DOHH2 (cell line): ENCODE data around the gene AMZ2.

Experiments used
- H3F3A ChIP-seq: fragments of 200-600 bp; sonication (generic), shearing (Covaris generic); 2 replicates; pipeline ENCODE4 v1.6.0; 2016; ENCODE audit warnings: antibody characterized with exemption, mild to moderate bottlenecking; ENCODE audit not compliant: control insufficient read depth, insufficient read depth
- H3K27ac ChIP-seq: fragments of 200-600 bp; sonication (generic); 2 replicates; pipeline ENCODE4 v1.5.1; 2014; ENCODE audit warnings: low read depth, mild to moderate bottlenecking, low read length, moderate library complexity
- H3K27me3 ChIP-seq: fragments of 200-600 bp; sonication (generic); 2 replicates; pipeline ENCODE4 v1.6.1; 2014; ENCODE audit warnings: mild to moderate bottlenecking, low read length, mixed read lengths; ENCODE audit not compliant: control insufficient read depth
- H3K36me3 ChIP-seq: fragments of 200-600 bp; sonication (generic); 2 replicates; pipeline ENCODE4 v1.6.1; 2014; ENCODE audit warnings: mild to moderate bottlenecking, low read length, moderate library complexity, mixed read lengths; ENCODE audit not compliant: control insufficient read depth
- H3K4me1 ChIP-seq: fragments of 200-600 bp; sonication (generic); 2 replicates; pipeline ENCODE4 v1.6.1; 2014; ENCODE audit warnings: mild to moderate bottlenecking, low read length, mixed read lengths; ENCODE audit not compliant: control insufficient read depth
- H3K4me2 ChIP-seq: fragments of 200-600 bp; sonication (generic); 2 replicates; pipeline ENCODE4 v1.6.0; 2014; ENCODE audit warnings: mild to moderate bottlenecking, low read length, moderate library complexity
- H3K4me3 ChIP-seq: fragments of 200-600 bp; sonication (generic); 2 replicates; pipeline ENCODE4 v1.5.1; 2014; ENCODE audit warnings: mild to moderate bottlenecking, low read length, mixed read lengths
- H3K79me2 ChIP-seq: fragments of 200-600 bp; sonication (generic); 2 replicates; pipeline ENCODE4 v1.6.1; 2014; ENCODE audit warnings: mild to moderate bottlenecking, low read length, mixed read lengths; ENCODE audit not compliant: control insufficient read depth
- H3K9me2 ChIP-seq: fragments of 200-600 bp; sonication (generic); replicated peaks from 2 replicates; pipeline ENCODE4 v1.6.1; 2014; ENCODE audit warnings: mild to moderate bottlenecking, low read length, mixed read lengths; ENCODE audit not compliant: control insufficient read depth
- H3K9me3 ChIP-seq: fragments of 200-600 bp; sonication (generic); 2 replicates; pipeline ENCODE4 v1.6.1; 2014; ENCODE audit warnings: antibody characterized with exemption, low read length, mixed read lengths; ENCODE audit not compliant: control insufficient read depth, insufficient read depth
- H4K20me1 ChIP-seq: fragments of 200-600 bp; sonication (generic); 2 replicates; pipeline ENCODE4 v1.6.0; 2014; ENCODE audit warnings: low read depth, mild to moderate bottlenecking, antibody characterized with exemption, low read length, moderate library complexity; ENCODE audit not compliant: control insufficient read depth, insufficient read depth
- EZH2phosphoT487 ChIP-seq: fragments of 200-600 bp; sonication (generic); IDR thresholded peaks from 2 replicates; pipeline ENCODE4 v1.6.1; 2017; ENCODE audit warnings: borderline replicate concordance, mild to moderate bottlenecking, antibody characterized with exemption, low read length, moderate library complexity, mixed read lengths
- TF ChIP-seq, protein P1 (sequence below): fragments of 200-600 bp; sonication (generic); IDR thresholded peaks from one replicate; pipeline ENCODE4 v1.5.1; 2014; ENCODE audit warnings: antibody characterized with exemption, mild to moderate bottlenecking, low read depth, low read length; ENCODE audit not compliant: poor library complexity, severe bottlenecking

Gene AMZ2

DNA sequence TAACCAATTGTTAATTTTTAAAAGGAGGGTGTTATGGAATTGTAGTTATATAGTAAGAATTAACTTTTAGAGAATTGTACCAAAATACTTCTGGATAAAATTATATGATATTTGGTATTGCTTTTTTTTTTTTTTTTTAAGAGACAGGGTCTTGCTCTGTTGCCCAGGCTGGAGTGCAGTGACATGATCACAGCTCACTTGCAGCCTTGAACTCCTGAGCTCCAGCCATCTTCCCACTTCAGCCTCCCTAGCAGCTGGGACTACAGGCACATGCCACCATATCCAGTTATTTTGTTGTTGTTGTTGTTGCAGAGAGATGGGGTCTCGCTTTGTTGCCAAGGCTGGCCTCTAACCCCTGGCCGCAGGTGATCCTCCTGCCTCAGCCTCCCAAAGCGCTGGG lies 52.0 kb downstream of the AMZ2 start:
- TF ChIP-seq EZH2phosphoT487 = no peak
- TF ChIP-seq, protein P1, sequence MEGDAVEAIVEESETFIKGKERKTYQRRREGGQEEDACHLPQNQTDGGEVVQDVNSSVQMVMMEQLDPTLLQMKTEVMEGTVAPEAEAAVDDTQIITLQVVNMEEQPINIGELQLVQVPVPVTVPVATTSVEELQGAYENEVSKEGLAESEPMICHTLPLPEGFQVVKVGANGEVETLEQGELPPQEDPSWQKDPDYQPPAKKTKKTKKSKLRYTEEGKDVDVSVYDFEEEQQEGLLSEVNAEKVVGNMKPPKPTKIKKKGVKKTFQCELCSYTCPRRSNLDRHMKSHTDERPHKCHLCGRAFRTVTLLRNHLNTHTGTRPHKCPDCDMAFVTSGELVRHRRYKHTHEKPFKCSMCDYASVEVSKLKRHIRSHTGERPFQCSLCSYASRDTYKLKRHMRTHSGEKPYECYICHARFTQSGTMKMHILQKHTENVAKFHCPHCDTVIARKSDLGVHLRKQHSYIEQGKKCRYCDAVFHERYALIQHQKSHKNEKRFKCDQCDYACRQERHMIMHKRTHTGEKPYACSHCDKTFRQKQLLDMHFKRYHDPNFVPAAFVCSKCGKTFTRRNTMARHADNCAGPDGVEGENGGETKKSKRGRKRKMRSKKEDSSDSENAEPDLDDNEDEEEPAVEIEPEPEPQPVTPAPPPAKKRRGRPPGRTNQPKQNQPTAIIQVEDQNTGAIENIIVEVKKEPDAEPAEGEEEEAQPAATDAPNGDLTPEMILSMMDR = no peak
- Histone ChIP-seq H3K9me3 (no peaks in the 10 kb centered on the region), H3K36me3 (no peaks in the 10 kb centered on the region), H3K4me2 (no peak overlapping the region), H3K79me2 (peaks cover 4% of the 10 kb centered on the region), H3F3A (no peaks in the 10 kb centered on the region), H4K20me1 (no peaks in the 10 kb centered on the region), H3K9me2 (no peaks in the 10 kb centered on the region), H3K4me1 (no peaks in the 10 kb centered on the region), H3K27me3 (no peaks in the 10 kb centered on the region), H3K4me3 (no peak overlapping the region), H3K27ac (no peak overlapping the region)

- Histone ChIP-seq H3K9me3 (no peaks in the 10 kb centered on the region), H3K4me1 (no peaks in the 10 kb centered on the region), H3K36me3 (no peaks in the 10 kb centered on the region), H3K27ac (no peak overlapping the region), H3K9me2 (no peaks in the 10 kb centered on the region), H4K20me1 (no peaks in the 10 kb centered on the region), H3K79me2 (peaks cover 4% of the 10 kb centered on the region; the same call in 1 of the 2 replicates), H3K4me3 (no peak overlapping the region), H3F3A (no peaks in the 10 kb centered on the region), H3K27me3 (no peaks in the 10 kb centered on the region), H3K4me2 (no peak overlapping the region)
- no peak for TF ChIP-seq EZH2phosphoT487
- TF ChIP-seq, protein P1 = no peak
These were observed 53.7 kb downstream of the AMZ2 start for GRCh38 chr17:68301438-68301959.

DNA sequence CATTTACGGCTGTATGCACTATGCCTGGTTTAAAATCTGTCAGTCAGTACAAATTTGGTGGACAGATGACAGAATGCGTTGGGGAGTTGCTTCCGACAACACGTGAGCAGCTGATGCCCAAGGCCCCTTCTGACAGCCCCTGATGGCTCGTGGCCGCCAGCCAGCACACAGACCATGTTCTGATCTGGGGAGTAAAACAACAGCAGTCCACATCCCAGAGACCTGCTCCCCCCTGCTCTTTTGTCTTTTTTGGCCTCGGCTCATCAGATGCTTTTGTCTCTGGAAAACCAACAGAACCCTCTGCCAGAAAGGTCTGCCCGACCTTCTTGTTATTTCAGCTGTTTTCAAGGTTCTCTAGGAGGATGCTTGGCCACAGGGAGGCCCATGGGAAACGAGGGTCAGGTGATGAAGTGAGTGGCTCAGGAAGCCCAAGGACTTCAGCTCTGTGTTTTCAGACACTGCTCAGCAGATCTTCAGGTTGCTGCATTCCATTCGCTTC lies 54.3 kb downstream of the AMZ2 start:
- Histone ChIP-seq H4K20me1 (no peaks in the 10 kb centered on the region), H3F3A (no peaks in the 10 kb centered on the region), H3K4me3 (no peak overlapping the region), H3K27me3 (no peaks in the 10 kb centered on the region), H3K79me2 (peaks cover under 1% of the 10 kb centered on the region; the same call in 1 of the 2 replicates), H3K9me3 (no peaks in the 10 kb centered on the region), H3K4me2 (no peak overlapping the region), H3K36me3 (peaks cover 3% of the 10 kb centered on the region; the same call in 1 of the 2 replicates), H3K4me1 (no peaks in the 10 kb centered on the region), H3K27ac (no peak overlapping the region), H3K9me2 (no peaks in the 10 kb centered on the region)
- TF ChIP-seq, protein P1 = no peak
- no peak for TF ChIP-seq EZH2phosphoT487
